ENCODE results near the gene HSF2BP.
"Not testable (repeated sequence)": the region's sequence is repeated elsewhere in the genome, so short reads cannot be mapped to it uniquely, and the experiment has no call there.

- not testable (repeated sequence) for TF ChIP-seq HDAC2 (IDR thresholded peaks at IDR 0.05; ENCODE audit: borderline replicate concordance in 1 of 2, low read depth in 2 of 2, low read length in 2 of 2); BRCA1 (IDR thresholded peaks at IDR 0.05; ENCODE audit: low read depth, low read length); CTCF (IDR thresholded peaks at IDR 0.05; ENCODE audit: control extremely low read depth in 1 of 3, insufficient read depth in 1 of 3, low read depth in 1 of 3, low read length in 3 of 3); POLR2A (IDR thresholded peaks at IDR 0.05; ENCODE audit: control extremely low read depth in 1 of 2, low read depth in 2 of 2, low read length in 2 of 2); KDM1A (IDR thresholded peaks at IDR 0.05; ENCODE audit: borderline replicate concordance, low read length); SP1 (IDR thresholded peaks at IDR 0.05; ENCODE audit: low read depth, low read length); EZH2 (IDR thresholded peaks at IDR 0.05; ENCODE audit: low read depth, low read length, severe bottlenecking); RXRA (IDR thresholded peaks at IDR 0.05; ENCODE audit: insufficient read depth, low read depth, low read length)
These were observed 180.1 kb downstream of the HSF2BP start for GRCh38 chr21:43479197-43479596.
